HFF-Myc (cell line): ENCODE measurements around the gene DLL1.

Experiments used
- DNase-seq: peaks from one replicate; pipeline ENCODE4 v3.0.0-alpha.2; 2011; ENCODE audit warnings: low read depth; ENCODE audit errors: extremely low read depth
- H3K4me3 ChIP-seq: replicated peaks from 2 replicates; pipeline ENCODE4 v1.5.1; 2011; ENCODE audit warnings: low read depth, mild to moderate bottlenecking, control low read depth, low read length
- CTCF ChIP-seq: IDR thresholded peaks from 2 replicates; pipeline ENCODE4 v1.5.1; 2012; ENCODE audit warnings: mild to moderate bottlenecking, low read depth, low read length, control low read depth; ENCODE audit errors: missing control alignments

Gene DLL1

GRCh38 chr6:170243791-170244291, 47.0 kb downstream of the DLL1 start:
- H3K4me3 ChIP-seq: no peak overlapping the region
- TF ChIP-seq CTCF: no peak
- DNase-seq: no peak

- no peak overlapping the region for H3K4me3 ChIP-seq
- no peak for DNase-seq
- TF ChIP-seq CTCF: no peak
These were observed 47.5 kb downstream of the DLL1 start for GRCh38 chr6:170243386-170243785.

- no peak for DNase-seq
- H3K4me3 ChIP-seq: no peak overlapping the region
- no peak for TF ChIP-seq CTCF
These were observed 51.9 kb downstream of the DLL1 start for GRCh38 chr6:170238741-170239565.

- no peak for DNase-seq
- H3K4me3 ChIP-seq: no peak overlapping the region
- no peak for TF ChIP-seq CTCF
These were observed 52.7 kb downstream of the DLL1 start for GRCh38 chr6:170237999-170238740.

GRCh38 chr6:170236131-170236836, 54.6 kb downstream of the DLL1 start:
- H3K4me3 ChIP-seq: no peak overlapping the region
- DNase-seq: no peak
- TF ChIP-seq CTCF: no peak

GRCh38 chr6:170235391-170236125, 55.3 kb downstream of the DLL1 start:
- no peak for TF ChIP-seq CTCF
- H3K4me3 ChIP-seq: no peak overlapping the region
- no peak for DNase-seq
